Fibroblast of skin of back (primary cell): ENCODE data around the gene UTS2.

ENCODE experiments used
- DNase-seq: peaks from one replicate; pipeline ENCODE4 v3.0.0-alpha.2; 2013

UTS2 gene

GRCh38 chr1:7862211-7863060 is 9.6 kb upstream of the UTS2 start:
- DNase-seq: no peak

- no peak for DNase-seq
Observed at GRCh38 chr1:7861452-7861851, 8.6 kb upstream of the UTS2 start.

- DNase-seq: no peak
Observed at GRCh38 chr1:7860130-7860529, 7.3 kb upstream of the UTS2 start.

- DNase-seq: no peak
Observed at GRCh38 chr1:7859406-7859805, 6.5 kb upstream of the UTS2 start.

GRCh38 chr1:7857985-7858384 is 5.1 kb upstream of the UTS2 start:
- no peak for DNase-seq

- DNase-seq: no peak
Observed at GRCh38 chr1:7857000-7857399, 4.1 kb upstream of the UTS2 start.

- peak; percentile 2 for DNase-seq
Observed at GRCh38 chr1:7856345-7856744, 3.5 kb upstream of the UTS2 start.

- no peak for DNase-seq
Observed at GRCh38 chr1:7853684-7854026, 790 bp upstream of the UTS2 start.

GRCh38 chr1:7850786-7851185 is 2.1 kb downstream of the UTS2 start:
- DNase-seq: no peak

GRCh38 chr1:7847599-7847998 is 5.3 kb downstream of the UTS2 start:
- peak; percentile 76 for DNase-seq

- no peak for DNase-seq
Observed at GRCh38 chr1:7846656-7847055, 6.2 kb downstream of the UTS2 start.

- peak; percentile 42 for DNase-seq
Observed at GRCh38 chr1:7845761-7846160, 7.1 kb downstream of the UTS2 start.

- DNase-seq: no peak
Observed at GRCh38 chr1:7842517-7842916, 10.3 kb downstream of the UTS2 start.

GRCh38 chr1:7839526-7839925 is 13.3 kb downstream of the UTS2 start:
- DNase-seq: no peak

GRCh38 chr1:7838714-7839113 is 14.2 kb downstream of the UTS2 start:
- DNase-seq: no peak

GRCh38 chr1:7833035-7833434 is 19.8 kb downstream of the UTS2 start:
- no peak for DNase-seq

GRCh38 chr1:7831458-7831857 is 21.4 kb downstream of the UTS2 start:
- no peak for DNase-seq

- peak; percentile 48 for DNase-seq
Observed at GRCh38 chr1:7827126-7827955, 25.5 kb downstream of the UTS2 start.

- no peak for DNase-seq
Observed at GRCh38 chr1:7826363-7826762, 26.5 kb downstream of the UTS2 start.

GRCh38 chr1:7824701-7825100 is 28.2 kb downstream of the UTS2 start:
- no peak for DNase-seq

GRCh38 chr1:7821282-7821681 is 31.6 kb downstream of the UTS2 start:
- no peak for DNase-seq

- DNase-seq: no peak
Observed at GRCh38 chr1:7813677-7814373, 39.0 kb downstream of the UTS2 start.

GRCh38 chr1:7811476-7811875 is 41.4 kb downstream of the UTS2 start:
- no peak for DNase-seq
